ENCODE data around the gene CSMD2.
A peak's percentile ranks its signal among the peaks of the same experiment; 100 is the strongest.

Gene CSMD2

DNA sequence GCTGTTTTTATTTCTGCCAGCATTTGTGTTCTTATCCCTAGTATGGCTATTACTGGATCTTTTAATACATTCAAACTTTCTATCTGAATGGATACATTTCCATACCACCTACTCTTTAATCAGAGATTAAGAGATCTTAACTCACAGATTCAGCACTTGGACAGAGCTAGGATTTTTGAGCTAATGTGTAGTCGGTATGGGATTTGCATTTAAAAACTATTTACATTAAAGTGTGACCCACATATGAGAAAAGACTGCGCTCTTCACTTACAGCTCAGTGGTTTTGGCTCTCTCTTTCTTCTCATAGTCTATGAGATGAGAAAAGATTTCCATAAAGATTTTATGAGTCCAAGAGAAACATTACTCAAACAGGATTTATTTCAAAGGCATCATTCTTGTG lies 284.7 kb downstream of the CSMD2 start:
- no peak for TF ChIP-seq CTCF (conservative IDR thresholded peaks at IDR 0.05)

GRCh38 chr1:33878392-33878791 lies 286.6 kb downstream of the CSMD2 start:
- no peak overlapping the region for H3K27ac ChIP-seq
- TF ChIP-seq CTCF (conservative IDR thresholded peaks at IDR 0.05): no peak

More for the DNA sequence above, 284.7 kb downstream of the CSMD2 start:
- no peak overlapping the region for H3K27ac ChIP-seq

- no peak overlapping the region for H3K27ac ChIP-seq
- TF ChIP-seq CTCF (conservative IDR thresholded peaks at IDR 0.05): no peak
Observed at GRCh38 chr1:33876970-33877650, 287.9 kb downstream of the CSMD2 start.

GRCh38 chr1:33875862-33876261 lies 289.2 kb downstream of the CSMD2 start:
- peak; percentile 21; the same call in 1 of the 2 replicates for TF ChIP-seq CTCF (conservative IDR thresholded peaks at IDR 0.05)
- no peak overlapping the region for H3K27ac ChIP-seq

DNA sequence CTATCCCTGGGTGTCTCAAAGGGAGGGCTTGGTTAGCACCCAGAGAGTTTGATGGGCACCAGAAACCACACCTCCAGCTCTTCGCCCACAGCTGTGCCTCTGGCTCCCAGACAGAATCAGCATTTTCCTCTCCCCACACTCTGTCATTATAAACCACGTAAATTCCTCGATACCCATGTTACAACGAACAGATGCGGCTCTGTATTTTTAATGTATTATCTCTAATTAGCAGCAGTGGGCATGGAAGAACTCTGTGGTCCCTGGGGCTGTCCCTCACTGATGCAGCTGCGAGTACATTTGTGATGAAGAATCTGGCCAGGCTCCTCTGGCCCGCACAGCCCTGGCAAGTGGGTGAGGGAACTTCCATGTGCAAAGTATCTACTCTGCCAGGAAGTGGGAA lies 290.4 kb downstream of the CSMD2 start:
- TF ChIP-seq CTCF (conservative IDR thresholded peaks at IDR 0.05): no peak
- no peak overlapping the region for H3K27ac ChIP-seq

DNA sequence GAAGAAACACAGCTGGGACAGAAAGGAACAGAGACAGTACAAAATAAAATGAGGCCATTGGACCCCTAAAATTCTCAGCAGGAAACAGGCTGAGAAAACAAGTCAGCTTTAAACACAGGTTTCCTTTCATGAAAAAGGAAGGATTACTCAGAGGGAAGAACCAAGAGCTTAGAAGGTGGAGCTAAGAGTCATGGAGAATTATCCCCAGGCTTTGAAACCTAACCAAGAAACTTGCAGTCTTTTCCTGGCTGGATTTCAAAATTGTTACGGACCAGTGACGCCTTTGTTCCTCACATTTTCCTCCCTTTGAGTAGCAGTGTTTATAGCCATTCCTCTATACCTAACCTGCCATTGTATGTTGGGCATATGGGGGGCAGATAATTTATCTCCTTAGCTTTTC lies 292.3 kb downstream of the CSMD2 start:
- TF ChIP-seq CTCF (conservative IDR thresholded peaks at IDR 0.05): no peak

DNA sequence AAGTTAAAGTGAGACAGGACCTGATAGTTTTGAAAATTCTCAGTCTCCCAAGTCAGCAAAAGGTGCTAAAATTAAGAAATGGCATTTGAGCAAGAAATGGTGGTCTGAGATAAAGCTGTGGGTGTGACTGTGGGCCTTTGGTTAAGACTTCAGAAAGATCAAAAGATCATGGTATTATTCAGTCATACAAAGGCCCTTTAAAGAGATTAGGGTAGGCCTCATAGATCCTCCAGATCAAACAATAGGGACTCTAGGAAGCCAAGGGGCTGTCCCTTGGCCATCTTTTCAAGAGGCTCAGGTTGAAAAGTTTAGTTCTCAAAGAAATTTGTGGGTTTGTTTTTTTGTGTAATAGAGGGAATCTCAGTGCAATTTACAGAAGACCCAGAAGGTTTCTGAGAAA lies 292.8 kb downstream of the CSMD2 start:
- TF ChIP-seq CTCF (conservative IDR thresholded peaks at IDR 0.05): no peak
- no peak overlapping the region for H3K27ac ChIP-seq

More for the DNA sequence above, 292.3 kb downstream of the CSMD2 start:
- no peak overlapping the region for H3K27ac ChIP-seq

All from VCaP (cell line).